Glomerular visceral epithelial cell (primary cell): ENCODE results near the gene ELP4.
"Not testable (repeated sequence)": the region's sequence is repeated elsewhere in the genome, so short reads cannot be mapped to it uniquely, and the experiment has no call there.

ENCODE experiments used
- DNase-seq: peaks from one replicate; pipeline ENCODE4 v3.0.0-alpha.2; 2016; ENCODE audit errors: extremely low spot score

The ELP4 gene, protein sequence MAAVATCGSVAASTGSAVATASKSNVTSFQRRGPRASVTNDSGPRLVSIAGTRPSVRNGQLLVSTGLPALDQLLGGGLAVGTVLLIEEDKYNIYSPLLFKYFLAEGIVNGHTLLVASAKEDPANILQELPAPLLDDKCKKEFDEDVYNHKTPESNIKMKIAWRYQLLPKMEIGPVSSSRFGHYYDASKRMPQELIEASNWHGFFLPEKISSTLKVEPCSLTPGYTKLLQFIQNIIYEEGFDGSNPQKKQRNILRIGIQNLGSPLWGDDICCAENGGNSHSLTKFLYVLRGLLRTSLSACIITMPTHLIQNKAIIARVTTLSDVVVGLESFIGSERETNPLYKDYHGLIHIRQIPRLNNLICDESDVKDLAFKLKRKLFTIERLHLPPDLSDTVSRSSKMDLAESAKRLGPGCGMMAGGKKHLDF

GRCh38 chr11:31509429-31510345 is at the start of gene ELP4, which contains the start of gene IMMP1L:
Gene ELP4 (plus strand): TSS chr11:31509767. CDS start chr11:31509785, 18 bp downstream.
Gene IMMP1L (minus strand): TSS chr11:31509622. CDS start chr11:31463276, 46,346 bp downstream.
- DNase-seq = peak; percentile 95

GRCh38 chr11:31464436-31464835 is 45.1 kb upstream of the ELP4 start:
- DNase-seq = no peak

- DNase-seq = no peak
These were observed 35.5 kb upstream of the ELP4 start for GRCh38 chr11:31474083-31474482.

GRCh38 chr11:31477528-31478222 is 31.9 kb upstream of the ELP4 start:
- no peak for DNase-seq

DNA sequence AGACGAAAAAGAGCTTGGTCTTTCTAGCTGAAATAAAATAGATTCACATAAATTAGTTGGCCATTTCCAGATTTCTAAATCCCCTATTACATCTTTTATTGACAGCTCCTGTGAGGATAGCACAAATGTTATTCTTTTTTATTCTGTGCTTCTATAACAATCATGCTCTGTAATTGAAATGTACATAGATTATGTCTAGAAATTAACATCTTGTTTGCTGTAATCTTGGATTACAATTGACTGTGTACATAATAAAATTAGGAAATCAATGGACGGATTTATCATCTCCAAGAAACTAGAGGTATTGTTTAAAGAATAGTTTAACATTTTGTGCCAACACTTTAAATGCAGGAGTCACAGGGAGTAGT is 31.4 kb upstream of the ELP4 start:
- DNase-seq = no peak

DNA sequence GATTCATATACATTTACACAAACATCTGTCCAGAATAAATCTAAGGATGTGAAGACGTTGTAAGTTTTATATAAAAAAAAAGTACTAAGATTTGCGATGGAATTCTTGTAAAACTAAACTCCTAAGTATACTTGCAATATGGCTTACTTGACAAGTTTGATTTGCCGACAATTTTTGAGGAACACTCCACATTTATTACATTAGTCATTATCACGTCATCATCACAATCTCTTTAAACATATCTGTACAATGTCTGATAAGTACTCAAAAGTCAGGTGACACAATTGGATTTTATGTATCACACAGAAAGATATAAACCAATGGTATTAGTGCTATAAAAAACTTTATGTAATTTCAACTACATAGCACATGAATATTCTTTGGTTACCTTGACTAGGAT is 30.5 kb upstream of the ELP4 start:
- no peak for DNase-seq

GRCh38 chr11:31480930-31481329 is 28.6 kb upstream of the ELP4 start:
- no peak for DNase-seq

DNA sequence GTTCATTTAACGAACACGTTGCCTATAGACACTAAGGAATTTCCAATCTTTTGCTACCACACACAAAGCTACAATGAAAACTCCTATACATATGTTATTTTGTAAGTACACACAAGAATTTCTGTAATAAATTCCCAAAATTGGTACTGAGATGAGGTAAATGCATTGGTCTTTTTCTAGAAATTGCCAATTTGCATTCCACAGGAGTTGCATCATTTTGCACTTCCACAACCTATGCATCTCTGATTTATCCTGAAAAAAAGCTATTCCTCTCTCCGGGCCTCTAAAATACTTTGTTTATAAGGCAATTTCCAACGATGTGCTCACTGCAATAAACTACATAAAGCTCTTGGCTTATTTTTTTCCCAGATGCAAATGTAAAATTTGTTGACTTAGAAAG is 25.1 kb upstream of the ELP4 start:
- no peak for DNase-seq

GRCh38 chr11:31487848-31488247 is 21.7 kb upstream of the ELP4 start:
- DNase-seq = peak; percentile 57

GRCh38 chr11:31492320-31492913 is 17.1 kb upstream of the ELP4 start:
- no peak for DNase-seq

DNA sequence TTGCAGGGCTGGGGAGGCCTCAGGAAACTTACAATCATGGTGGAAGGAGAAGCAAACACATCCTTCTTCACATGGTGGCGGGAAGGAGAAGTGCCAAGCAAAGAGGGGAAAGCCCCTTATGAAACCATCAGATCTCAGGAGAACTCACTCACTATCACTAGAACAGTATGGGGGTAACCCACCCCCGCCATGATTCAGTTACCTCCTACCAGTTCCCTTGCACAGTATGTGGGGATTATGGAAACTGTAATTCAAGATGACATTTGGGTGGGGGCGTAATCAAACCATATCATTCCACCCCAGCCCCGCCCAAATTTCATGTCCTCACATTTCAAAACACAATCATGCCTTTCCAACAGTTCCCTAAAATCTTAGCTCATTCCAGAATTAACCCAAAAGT is 16.3 kb upstream of the ELP4 start:
- no peak for DNase-seq

GRCh38 chr11:31493762-31494161 is 15.8 kb upstream of the ELP4 start:
- not testable (repeated sequence) for DNase-seq

- DNase-seq = no peak
These were observed 9.9 kb upstream of the ELP4 start for GRCh38 chr11:31499576-31500178.

DNA sequence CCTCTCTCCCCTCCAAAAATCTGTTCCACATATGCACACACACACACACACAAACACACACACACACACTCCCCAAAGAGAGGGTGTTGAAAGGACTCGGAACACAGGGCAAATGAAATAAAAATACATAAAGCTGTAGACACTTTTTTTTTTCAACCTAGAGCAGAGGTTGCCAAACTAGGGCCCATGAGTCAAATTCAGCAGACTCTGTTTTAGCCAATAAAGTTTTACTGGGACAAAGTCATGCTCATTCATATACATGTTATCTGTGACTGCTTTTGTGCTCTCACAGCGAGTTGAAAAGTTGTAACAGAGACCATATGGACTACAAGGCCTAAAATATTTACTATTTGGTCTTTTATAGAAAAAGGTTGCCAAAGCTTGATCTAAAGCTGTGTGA is 9.0 kb upstream of the ELP4 start:
- no peak for DNase-seq

DNA sequence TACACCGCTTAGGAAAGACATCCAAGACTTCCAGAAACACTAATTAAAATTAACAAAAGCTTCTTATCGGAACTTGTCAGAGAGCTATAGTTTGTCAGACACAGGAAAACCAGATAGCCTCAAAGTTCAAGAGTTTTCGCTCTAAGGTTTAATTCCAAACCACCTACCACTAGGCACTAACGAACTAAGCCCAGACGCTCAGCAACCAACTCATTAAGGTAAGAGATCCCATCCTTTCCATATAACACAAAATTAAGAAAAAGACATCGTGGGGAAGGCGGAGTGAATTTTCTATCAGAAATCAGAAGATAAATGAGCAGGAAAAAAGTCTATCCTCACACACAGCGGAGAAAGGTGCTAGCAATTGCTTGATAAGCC is 527 bp upstream of the ELP4 start:
- no peak for DNase-seq

GRCh38 chr11:31512117-31512516 is 2.5 kb downstream of the ELP4 start:
- DNase-seq = no peak

DNA sequence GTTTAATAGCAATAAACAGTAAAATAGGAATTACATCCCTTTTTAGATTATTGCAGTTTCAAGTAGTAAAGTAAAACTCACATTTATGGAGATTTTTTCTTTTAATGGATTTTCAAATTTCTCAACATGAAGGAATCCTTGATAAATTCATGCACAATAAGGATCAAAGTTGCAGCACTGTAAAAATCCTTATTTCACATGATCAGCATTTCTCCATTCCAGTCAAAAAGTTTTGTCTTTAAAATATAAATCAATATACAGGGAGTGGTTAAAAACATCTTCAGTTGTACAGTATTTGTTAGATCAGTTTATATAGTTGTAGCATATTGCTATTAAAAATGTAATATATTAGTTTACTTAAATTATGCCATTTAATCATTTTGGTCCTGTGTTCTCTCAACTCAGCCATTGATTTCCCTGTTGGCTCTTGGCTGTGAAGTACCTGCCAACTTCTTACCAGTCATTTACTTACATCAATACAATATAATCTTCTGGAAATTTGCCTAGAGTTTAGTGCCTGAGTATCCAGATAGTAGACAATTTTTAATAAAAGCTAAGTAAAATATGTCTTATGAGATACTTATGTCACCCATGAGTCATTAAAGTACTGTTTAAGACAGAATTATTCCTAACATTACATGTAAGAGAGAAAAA is 12.1 kb downstream of the ELP4 start:
- DNase-seq = no peak

DNA sequence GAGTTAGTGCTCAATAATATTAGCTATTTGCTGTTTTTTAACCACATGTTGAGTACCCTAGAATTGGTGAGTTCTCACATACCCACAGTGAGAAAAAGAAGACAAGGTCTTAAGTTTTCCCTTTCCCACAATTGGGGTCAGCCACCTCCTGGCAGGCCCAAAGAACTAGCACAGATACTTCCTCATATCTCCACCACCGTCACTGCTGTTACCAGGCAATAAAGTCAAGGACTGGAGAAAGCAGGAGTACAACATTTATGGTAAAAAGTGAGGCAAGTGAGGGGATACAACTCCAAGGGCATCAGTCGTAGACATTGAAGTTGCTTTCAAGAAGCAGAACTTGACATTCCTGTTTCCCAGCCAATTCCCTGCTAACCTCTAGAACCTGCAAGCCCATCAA is 19.6 kb downstream of the ELP4 start:
- no peak for DNase-seq

DNA sequence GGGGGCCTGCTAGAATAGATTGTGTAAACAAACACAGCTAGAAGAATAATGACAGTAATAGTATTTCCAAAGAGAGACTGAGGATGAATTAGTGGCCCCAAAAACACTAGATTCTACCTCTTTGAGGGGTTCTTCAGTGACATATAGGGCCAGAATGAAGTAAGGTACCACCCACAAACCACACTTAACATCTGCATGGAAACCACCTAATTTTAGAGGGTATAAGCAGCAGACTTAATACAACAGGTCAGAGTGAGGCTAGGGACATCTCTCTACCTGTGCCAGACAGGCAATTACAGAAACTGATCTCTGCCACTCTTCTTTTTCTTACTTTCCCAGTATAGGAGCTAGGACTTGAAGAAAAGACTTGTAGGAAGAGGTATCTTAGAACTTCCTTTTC is 20.1 kb downstream of the ELP4 start:
- DNase-seq = no peak

DNA sequence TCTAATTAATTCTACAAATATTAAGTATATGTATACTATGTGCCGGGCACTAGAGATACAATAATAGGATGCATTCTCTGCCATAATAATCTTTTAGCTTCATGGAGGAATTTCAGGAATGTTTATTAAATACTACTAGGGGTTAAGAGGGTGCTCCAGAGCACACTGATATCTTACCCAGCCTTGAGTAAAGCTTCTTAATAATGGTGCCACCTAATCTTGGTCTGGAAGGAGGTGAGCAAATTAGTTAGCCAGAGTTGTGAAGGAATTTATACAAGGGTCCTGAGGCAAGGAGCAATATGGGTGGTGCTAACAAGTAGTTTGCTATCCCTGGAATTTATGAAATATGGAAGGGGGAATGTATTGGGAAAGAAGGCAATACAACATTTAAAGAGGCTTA is 21.7 kb downstream of the ELP4 start:
- DNase-seq = no peak

DNA sequence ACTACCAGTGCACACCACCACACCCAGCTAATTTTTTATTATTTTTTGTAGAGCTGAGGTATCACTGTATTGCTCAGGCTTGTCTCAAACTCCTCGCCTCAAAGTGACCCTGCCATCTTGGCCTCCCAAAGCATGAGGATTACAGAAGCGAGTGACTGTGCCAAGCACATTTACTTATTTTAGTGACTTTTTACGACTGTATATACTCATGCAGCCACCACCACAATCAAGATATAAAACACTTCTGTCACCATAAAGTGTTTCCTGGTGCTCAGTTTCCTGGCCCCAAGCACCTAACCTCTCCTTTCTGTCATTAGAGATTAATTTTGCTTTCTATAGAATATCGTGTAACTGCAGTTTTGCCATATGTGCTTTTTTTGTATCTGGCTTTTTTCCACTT is 25.9 kb downstream of the ELP4 start:
- no peak for DNase-seq
